Measurements from ENCODE around the gene MAP3K20. TPM values are rescaled to one million over a fixed set of nuclear protein-coding genes. Genes with fewer than 3 reads are reported as not detected.

MAP3K20 gene
- total RNA-seq, 4 donors from 2014 or later = 43.0 to 76.1 (median 65.2) TPM

GRCh38 chr2:173044686-173045085, 31.0 kb upstream of the MAP3K20 start:
- no peak for TF ChIP-seq CTCF (IDR thresholded peaks at IDR 0.05; ENCODE audit: low read depth)

GRCh38 chr2:173045181-173045580, 30.5 kb upstream of the MAP3K20 start:
- TF ChIP-seq CTCF (IDR thresholded peaks at IDR 0.05; ENCODE audit: low read depth) = no peak

- no peak for TF ChIP-seq CTCF (IDR thresholded peaks at IDR 0.05; ENCODE audit: low read depth)
Observed at GRCh38 chr2:173048522-173048896, 27.1 kb upstream of the MAP3K20 start.

- no peak for TF ChIP-seq CTCF (IDR thresholded peaks at IDR 0.05; ENCODE audit: low read depth)
Observed at GRCh38 chr2:173048897-173049661, 26.6 kb upstream of the MAP3K20 start.

GRCh38 chr2:173049831-173050230, 25.8 kb upstream of the MAP3K20 start:
- TF ChIP-seq CTCF (IDR thresholded peaks at IDR 0.05; ENCODE audit: low read depth) = no peak

GRCh38 chr2:173050684-173051083, 25.0 kb upstream of the MAP3K20 start:
- no peak for TF ChIP-seq CTCF (IDR thresholded peaks at IDR 0.05; ENCODE audit: low read depth)

GRCh38 chr2:173051463-173052215, 24.0 kb upstream of the MAP3K20 start:
- TF ChIP-seq CTCF (IDR thresholded peaks at IDR 0.05; ENCODE audit: low read depth) = no peak
